GM21619 (cell line): Measurements from ENCODE around the gene BABAM2.

Experiments
- ATAC-seq: cut with Tn5 transposase; IDR thresholded peaks from one replicate; pipeline ENCODE4 v1.9.1; 2021; ENCODE audit not compliant: unreplicated experiment

The BABAM2 gene

DNA sequence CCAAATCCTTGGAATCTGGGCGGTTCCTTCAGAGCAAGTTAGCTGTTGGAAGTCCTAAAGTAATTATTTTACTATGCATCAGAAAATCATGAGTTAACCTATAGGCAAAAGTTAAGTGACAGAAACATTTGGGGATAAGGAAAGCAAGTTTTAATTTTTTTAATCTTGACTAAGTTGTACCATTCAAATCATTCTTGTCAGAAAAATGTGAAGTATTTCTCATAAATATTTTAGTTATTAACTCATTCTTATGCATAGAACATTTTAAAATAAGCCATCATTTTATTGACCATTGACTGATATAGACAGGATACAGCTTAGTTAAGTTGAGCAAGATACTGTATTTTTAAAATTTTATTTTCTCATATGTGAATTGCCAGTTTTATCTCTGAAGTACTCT, 403.9 kb downstream of the BABAM2 start:
- ATAC-seq: no peak

DNA sequence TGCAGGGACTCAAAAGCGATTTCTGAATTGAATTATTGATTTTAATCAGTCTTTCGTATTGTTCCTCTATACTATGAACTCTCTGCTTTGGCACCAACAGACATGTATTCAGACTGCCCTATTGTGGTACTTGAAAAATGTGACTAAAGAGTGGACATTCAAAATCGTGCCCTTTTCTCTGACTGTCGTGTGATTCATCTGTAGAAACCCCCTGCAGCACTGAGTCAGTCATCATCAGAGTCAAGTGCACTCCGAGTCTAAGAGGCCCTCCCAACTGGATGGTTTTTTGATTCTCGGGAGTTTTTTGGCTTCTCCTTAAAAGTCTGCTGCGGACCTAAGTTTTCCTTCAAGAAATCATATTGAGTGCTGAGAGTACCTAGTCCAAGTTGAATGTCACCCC, 405.7 kb downstream of the BABAM2 start:
- no peak for ATAC-seq

GRCh38 chr2:28296904-28297303, 406.4 kb downstream of the BABAM2 start:
- ATAC-seq: no peak

GRCh38 chr2:28297531-28297930, 407.0 kb downstream of the BABAM2 start:
- no peak for ATAC-seq

- no peak for ATAC-seq
Observed at GRCh38 chr2:28298406-28298805, 407.9 kb downstream of the BABAM2 start.

GRCh38 chr2:28300485-28301341, 410.2 kb downstream of the BABAM2 start:
- no peak for ATAC-seq

- ATAC-seq: no peak
Observed at GRCh38 chr2:28305202-28305601, 414.7 kb downstream of the BABAM2 start.

GRCh38 chr2:28310107-28310506, 419.6 kb downstream of the BABAM2 start:
- no peak for ATAC-seq

- no peak for ATAC-seq
Observed at GRCh38 chr2:28311660-28312249, 421.2 kb downstream of the BABAM2 start.

DNA sequence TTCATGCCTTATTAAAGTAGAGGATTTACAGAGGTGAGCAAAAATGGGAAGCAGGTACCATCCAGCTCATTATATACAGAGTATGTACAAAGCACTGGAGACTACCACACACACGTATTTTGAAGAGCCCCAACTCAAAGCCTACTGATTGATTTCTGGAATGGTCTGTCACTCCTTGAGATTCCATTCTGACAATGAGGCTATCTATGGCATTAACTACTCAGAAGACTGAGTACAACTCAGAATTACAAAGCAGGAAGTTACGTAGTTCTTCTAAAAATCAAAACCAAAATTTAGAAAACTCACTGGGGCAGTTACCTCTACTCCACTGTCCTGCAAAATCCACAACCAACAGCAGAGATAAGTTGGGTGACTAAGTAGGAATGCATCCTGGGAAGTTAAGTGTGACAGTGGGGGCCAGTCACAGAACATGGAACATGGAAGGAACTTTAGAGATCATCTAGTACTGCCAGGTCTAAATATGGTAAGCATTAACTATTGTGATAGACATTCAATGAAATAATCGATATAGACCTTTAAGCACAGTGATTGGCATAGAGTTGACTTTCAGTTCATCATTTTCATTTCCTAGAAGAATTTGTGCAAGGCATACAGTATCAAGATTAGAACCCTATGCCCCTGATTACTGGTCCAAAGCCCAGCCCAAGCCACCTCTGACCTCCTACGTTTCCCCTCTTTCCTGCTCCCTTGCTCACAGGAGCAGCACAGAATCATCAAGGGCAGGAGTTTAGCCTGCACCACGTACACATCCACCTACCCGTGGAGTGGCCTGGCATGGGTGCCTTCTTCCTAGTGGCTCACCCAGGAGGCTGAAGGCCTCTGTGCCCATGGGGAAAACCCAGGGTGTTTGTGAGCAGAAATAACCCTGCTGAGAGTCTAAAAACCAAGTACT, 422.0 kb downstream of the BABAM2 start:
- ATAC-seq: no peak

- no peak for ATAC-seq
Observed at GRCh38 chr2:28313220-28313784, 422.8 kb downstream of the BABAM2 start.

GRCh38 chr2:28314968-28315367, 424.4 kb downstream of the BABAM2 start:
- ATAC-seq: no peak

GRCh38 chr2:28316546-28317335, 426.2 kb downstream of the BABAM2 start:
- no peak for ATAC-seq

DNA sequence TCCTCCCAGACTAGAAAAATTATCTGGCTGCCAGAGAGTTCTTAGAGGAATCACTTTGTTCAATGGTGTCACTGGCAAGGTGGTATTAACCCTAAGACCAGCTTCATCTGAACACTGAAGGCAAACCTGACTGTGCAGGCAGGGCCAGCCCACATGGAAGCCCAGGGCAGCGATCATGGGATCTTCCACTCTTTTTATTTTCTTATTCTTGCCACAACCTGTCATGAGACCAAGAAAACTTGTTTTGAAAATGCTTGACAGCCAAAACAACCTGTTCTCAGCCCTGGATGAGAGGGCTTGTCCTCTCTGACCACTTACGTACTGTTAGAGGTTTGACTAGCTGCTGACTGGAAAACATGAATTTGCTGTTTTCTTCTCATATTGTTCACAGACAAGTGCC, 426.9 kb downstream of the BABAM2 start:
- no peak for ATAC-seq

GRCh38 chr2:28318023-28318422, 427.5 kb downstream of the BABAM2 start:
- ATAC-seq: no peak

DNA sequence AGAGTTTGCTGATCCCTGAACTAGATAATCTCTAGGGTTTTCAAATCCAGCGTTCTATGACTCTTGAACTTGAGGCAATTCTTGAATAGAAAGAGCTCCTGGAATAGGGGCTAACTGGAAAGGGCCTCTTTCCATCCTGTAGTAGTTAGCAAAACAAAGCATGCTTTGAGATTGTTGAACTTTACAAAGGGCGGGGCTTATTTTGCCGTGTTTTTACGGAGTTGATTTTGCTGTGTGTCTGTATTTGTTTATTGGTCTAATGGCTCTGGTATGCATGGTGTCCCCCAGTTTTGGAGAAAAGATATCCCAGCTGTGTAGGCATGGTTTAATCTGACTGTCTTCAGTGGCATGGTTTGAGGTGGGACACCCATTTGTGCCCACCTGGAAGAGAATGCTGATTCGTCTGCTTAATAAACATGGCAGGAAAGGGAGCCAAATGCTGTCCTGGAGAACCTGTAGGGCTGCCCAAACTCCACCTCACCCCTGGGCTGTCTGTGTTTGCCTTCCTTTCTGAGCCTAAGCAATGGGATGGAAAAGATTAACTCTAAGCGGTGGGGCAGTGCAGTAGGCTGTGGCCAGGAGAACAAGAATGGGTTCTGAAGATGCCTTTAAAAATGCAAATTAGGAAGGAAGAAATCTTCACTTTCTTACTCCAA, 428.1 kb downstream of the BABAM2 start:
- no peak for ATAC-seq

DNA sequence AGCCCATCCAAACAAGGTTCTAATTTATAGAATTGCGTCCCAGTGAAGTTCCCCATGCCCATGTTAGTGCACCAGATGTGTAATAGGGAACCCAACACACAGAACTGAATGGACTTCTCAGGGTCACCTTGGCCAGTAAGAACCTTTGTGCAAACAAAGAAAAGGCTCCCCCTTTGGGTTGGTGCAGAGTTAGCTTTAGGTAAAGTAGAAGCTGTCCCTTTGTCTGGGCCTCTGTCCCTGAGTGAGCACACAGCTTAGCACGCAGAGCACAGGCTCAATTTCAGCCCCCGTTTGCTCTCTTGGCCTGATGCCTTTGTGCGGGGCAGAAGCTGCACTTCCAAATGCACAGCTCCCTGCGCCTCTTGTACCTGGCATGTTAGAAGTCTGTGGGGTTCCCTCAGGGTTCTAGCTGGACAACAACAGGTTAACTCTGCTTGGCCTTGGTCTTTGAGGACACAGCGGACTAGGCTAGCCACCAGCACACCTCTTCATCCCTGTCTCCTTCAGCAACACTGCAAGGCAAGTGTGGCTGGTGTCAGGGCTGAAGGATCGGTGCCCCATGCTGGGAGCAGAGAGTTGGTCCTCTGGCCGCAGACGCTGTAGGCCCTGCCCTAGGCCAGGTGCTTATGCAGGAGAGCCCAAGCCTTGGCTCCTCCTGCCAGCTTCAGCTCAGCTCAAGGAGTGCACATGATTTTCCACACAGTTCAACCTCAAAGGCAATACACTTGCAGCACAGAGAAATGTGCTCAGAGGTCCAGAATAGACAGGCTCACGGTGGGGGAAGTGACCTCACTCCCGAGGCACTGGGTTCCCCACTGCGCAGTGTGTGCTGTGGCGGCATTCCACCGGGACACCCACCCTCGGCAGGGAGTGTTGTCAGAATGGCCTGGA, 428.8 kb downstream of the BABAM2 start:
- no peak for ATAC-seq

DNA sequence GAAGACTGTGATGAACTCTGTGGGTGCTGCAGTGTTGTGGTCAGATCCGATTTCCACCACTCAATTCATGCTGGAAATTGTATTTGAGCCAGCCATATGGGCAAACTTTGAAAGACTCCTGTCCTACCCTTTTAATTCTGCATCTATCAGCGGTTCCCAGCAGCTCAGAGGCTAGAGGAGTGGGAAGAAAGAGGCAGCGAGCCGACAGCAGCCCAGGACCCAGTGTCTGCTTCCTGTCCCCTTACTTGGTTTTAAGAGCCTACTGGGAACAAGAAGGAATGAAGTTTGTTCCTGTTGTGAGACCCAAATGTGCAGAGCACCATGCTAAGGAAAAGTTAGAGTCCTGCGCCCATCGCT, 429.5 kb downstream of the BABAM2 start:
- ATAC-seq: no peak

DNA sequence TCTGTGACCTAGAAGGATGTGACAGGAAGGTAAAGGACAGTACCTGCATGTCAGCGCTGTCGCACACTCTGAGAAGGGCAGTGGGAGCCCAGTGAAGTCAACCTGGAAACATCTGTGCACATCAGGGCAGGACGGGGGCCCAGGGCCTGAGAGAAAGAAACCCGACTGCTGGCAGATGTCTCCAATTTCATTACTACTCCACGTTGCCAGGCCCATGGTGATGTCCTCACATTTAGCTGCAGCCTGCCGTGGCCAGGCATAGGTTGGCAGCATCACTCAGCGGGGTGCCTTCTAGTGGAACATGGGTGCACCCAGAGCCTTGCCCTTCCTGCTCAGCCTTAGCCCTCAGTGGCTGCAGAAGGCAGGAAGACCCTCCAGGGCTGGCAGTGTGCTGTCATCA, 429.8 kb downstream of the BABAM2 start:
- ATAC-seq: no peak
